HG02588 (cell line): ENCODE data around the gene BCL6B.
"Not testable (repeated sequence)": the region's sequence is repeated elsewhere in the genome, so short reads cannot be mapped to it uniquely, and the experiment has no call there.

Experiments
- ATAC-seq: cut with Tn5 transposase; IDR thresholded peaks from one replicate; pipeline ENCODE4 v1.9.1; 2021; ENCODE audit warnings: mild to moderate bottlenecking, moderate library complexity; ENCODE audit not compliant: unreplicated experiment

Gene BCL6B

GRCh38 chr17:7050583-7050982 lies 27.7 kb downstream of the BCL6B start:
- ATAC-seq, result not testable (repeated sequence)

- ATAC-seq, result no peak
These were observed 33.5 kb downstream of the BCL6B start for GRCh38 chr17:7056386-7056785.

- no peak for ATAC-seq
These were observed 36.1 kb downstream of the BCL6B start for GRCh38 chr17:7058831-7059447.

- ATAC-seq, result no peak
These were observed 37.5 kb downstream of the BCL6B start for GRCh38 chr17:7060165-7060891.

- ATAC-seq, result no peak
These were observed 40.8 kb downstream of the BCL6B start for GRCh38 chr17:7063518-7064094.

- no peak for ATAC-seq
These were observed 41.4 kb downstream of the BCL6B start for GRCh38 chr17:7064261-7064660.

- ATAC-seq, result no peak
These were observed 44.3 kb downstream of the BCL6B start for GRCh38 chr17:7067198-7067597.

GRCh38 chr17:7068268-7068667 lies 45.4 kb downstream of the BCL6B start:
- ATAC-seq, result no peak

GRCh38 chr17:7070712-7071111 lies 47.9 kb downstream of the BCL6B start:
- ATAC-seq, result no peak

GRCh38 chr17:7072406-7072805 lies 49.6 kb downstream of the BCL6B start:
- ATAC-seq, result no peak

- ATAC-seq, result no peak
These were observed 52.1 kb downstream of the BCL6B start for GRCh38 chr17:7074931-7075330.

- no peak for ATAC-seq
These were observed 55.2 kb downstream of the BCL6B start for GRCh38 chr17:7077911-7078546.

- ATAC-seq, result no peak
These were observed 55.9 kb downstream of the BCL6B start for GRCh38 chr17:7078711-7079110.
